Raji (cell line): ENCODE data around the gene ARHGAP30.

Experiments
- POLR2A ChIP-seq: IDR thresholded peaks from 2 replicates; pipeline ENCODE4 v1.6.1; 2011; ENCODE audit warnings: low read depth, low read length, control low read depth; ENCODE audit not compliant: insufficient read depth

Gene ARHGAP30

GRCh38 chr1:161007369-161007768, 62.3 kb downstream of the ARHGAP30 start:
- no peak for TF ChIP-seq POLR2A

DNA sequence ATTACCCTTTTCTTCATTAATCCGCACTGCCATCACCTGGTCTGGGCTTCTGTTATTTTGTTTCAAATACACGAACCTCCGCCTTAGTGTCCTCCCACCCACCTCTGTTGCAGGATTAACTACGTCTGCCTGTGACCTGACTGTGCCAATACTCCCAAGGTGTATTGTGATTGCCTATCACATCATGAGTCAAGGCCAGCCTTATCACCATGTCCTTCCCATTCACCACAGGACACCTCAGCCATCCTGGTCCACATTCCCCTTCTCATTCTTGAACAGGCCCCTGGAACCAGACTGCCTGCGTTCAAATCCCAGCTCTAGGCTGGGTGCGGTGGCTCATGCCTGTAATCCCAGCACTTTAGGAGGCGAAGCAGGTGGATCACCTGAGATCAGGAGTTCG, 63.1 kb downstream of the ARHGAP30 start:
- no peak for TF ChIP-seq POLR2A

DNA sequence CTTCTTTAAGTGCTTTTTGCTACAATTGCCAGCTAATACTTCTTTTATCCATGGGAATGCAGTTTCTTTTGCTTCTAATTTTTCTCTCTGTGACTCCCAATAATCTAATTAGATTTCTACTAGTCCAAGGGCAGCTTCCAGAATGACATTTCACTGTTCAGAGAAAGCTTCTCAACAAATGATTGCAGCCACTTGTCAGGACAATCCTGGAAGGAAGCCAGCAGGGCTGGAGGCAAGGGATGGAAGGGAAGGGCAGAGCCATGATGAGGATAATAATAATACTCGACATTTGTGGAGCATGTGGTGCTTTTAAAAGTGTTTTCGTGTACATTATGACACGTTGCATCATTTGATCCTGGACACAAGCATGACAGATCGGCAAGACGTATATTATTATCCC, 68.2 kb downstream of the ARHGAP30 start:
- no peak for TF ChIP-seq POLR2A

DNA sequence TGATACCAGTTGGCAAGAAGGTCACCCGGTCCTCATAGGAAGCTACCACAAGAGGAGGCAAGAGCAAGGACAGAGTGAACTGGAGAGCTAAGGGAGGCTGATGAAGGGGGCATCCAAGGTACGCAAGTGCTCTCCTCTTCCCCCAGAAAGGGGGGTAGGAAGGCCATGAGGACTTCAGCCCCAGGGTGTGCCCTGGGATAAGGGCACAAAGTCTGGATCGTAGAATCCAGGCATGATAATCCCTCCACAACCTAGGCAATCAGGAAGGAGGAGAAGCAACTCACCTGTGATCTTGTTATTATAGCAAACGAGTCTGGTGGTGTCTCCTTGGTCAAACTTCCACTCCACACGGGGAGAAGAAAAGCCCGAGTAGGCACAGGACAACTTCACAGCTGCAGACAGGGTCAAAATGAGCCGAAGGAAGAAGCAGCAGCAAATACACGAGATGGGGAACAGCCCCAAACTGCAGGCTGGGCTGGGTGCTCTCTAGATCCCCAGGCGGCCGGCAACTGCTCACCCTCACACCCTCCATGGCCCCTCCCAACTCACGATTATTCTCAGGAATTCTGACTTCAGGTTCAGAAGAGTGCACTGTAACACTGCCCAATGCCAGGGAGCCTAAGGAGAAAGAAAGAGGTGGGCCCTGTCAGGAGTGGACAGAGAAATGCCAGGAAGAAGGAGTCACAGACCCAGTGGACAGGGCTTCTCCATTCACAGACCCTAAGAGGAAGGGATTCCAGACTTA, 68.8 kb downstream of the ARHGAP30 start:
- TF ChIP-seq POLR2A = no peak

DNA sequence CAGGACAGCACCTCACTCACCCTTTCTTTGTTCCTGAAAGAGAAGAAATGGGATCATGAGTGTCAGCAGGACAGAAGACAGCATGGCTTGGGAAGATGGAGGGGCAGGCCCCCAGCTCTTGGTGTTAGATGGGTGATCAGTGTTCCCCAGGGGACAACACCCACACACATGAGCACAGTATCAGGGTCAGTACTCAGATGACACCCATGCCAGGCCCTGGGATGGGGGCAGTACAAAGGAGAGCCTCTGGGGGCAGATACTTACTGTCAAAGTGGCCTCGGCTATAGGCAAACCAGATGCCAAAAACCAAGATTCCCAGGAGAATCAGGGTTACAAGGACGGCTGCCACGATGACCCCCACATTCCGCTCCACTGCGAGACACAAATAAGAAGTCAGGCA, 70.3 kb downstream of the ARHGAP30 start:
- TF ChIP-seq POLR2A = no peak

DNA sequence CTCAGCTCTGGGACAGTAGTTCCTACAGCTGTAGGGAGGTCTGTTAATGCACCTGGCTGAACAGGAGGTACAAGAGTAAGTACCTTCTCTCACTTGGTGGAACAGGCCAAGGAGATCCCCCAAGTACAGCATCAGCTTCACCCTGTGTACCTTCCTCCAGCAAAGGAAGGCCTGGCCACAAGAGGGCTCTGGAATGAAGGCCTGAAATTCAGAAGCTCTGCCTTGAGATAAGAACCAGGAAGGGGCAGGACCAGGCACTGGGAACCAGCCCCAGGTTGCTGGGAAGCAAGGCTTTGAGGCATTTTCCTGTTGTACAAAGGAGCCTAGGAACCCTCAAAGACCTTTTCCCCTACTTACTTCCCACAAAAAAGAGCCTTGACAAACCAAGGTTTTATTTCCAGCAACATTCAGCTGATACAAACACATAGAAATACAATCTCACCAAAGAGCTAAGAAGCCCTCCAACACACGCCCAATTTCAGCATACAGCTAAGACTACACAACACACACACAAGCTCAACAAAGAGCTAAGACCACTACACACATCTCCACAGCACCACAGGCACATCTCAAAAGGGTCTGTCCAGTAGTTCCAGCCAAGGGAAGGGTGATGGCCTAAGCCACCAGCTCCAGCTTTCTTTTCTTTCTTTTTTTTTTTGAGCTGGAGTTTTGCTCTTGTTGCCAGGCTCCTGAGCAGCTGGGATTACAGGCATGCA, 72.2 kb downstream of the ARHGAP30 start:
- no peak for TF ChIP-seq POLR2A
